ENCODE data around the gene GLYATL1B.
A peak's percentile ranks its signal among the peaks of the same experiment; 100 is the strongest.
"Not testable (repeated sequence)": the region's sequence is repeated elsewhere in the genome, so short reads cannot be mapped to it uniquely, and the experiment has no call there.

GLYATL1B gene

GRCh38 chr11:59086007-59086406 lies at the start of gene GLYATL1B:
Gene GLYATL1B, plus strand, starts transcription at chr11:59086307. Its CDS starts 0 bp downstream, at chr11:59086307.
- DNase-seq (ENCODE audit: low read depth in 2 of 2) = not testable (repeated sequence)

GRCh38 chr11:59036542-59036941 lies 49.6 kb upstream of the GLYATL1B start:
- not testable (repeated sequence) for DNase-seq (ENCODE audit: low read depth in 2 of 2)

- DNase-seq (ENCODE audit: low read depth in 2 of 2) = not testable (repeated sequence)
Measured at GRCh38 chr11:59037434-59037833, 48.7 kb upstream of the GLYATL1B start.

- DNase-seq (ENCODE audit: low read depth in 2 of 2) = no peak
Measured at GRCh38 chr11:59040607-59041006, 45.5 kb upstream of the GLYATL1B start.

- not testable (repeated sequence) for DNase-seq (ENCODE audit: low read depth in 2 of 2)
Measured at GRCh38 chr11:59051383-59051782, 34.7 kb upstream of the GLYATL1B start.

GRCh38 chr11:59052355-59052754 lies 33.8 kb upstream of the GLYATL1B start:
- DNase-seq (ENCODE audit: low read depth in 2 of 2) = not testable (repeated sequence)

GRCh38 chr11:59053387-59053786 lies 32.7 kb upstream of the GLYATL1B start:
- peak; percentile 50 to 69 for DNase-seq (ENCODE audit: low read depth in 2 of 2)

GRCh38 chr11:59058120-59059033 lies 27.7 kb upstream of the GLYATL1B start:
- peak; percentile 26 to 53 for DNase-seq (ENCODE audit: low read depth in 2 of 2)

- DNase-seq (ENCODE audit: low read depth in 2 of 2) = not testable (repeated sequence)
Measured at GRCh38 chr11:59060096-59060495, 26.0 kb upstream of the GLYATL1B start.

- no peak for DNase-seq (ENCODE audit: low read depth in 2 of 2)
Measured at GRCh38 chr11:59062602-59063529, 23.2 kb upstream of the GLYATL1B start.

- DNase-seq (ENCODE audit: low read depth in 2 of 2) = not testable (repeated sequence)
Measured at GRCh38 chr11:59063996-59064727, 21.9 kb upstream of the GLYATL1B start.

- no peak for DNase-seq (ENCODE audit: low read depth in 2 of 2)
Measured at GRCh38 chr11:59069087-59069486, 17.0 kb upstream of the GLYATL1B start.

GRCh38 chr11:59076876-59077571 lies 9.1 kb upstream of the GLYATL1B start:
- no peak for DNase-seq (ENCODE audit: low read depth in 2 of 2)

GRCh38 chr11:59078435-59078834 lies 7.7 kb upstream of the GLYATL1B start:
- DNase-seq (ENCODE audit: low read depth in 2 of 2) = no peak

- no peak for DNase-seq (ENCODE audit: low read depth in 2 of 2)
Measured at GRCh38 chr11:59079086-59079485, 7.0 kb upstream of the GLYATL1B start.

- DNase-seq (ENCODE audit: low read depth in 2 of 2) = not testable (repeated sequence)
Measured at GRCh38 chr11:59080421-59080820, 5.7 kb upstream of the GLYATL1B start.

GRCh38 chr11:59081430-59082020 lies 4.6 kb upstream of the GLYATL1B start:
- not testable (repeated sequence) for DNase-seq (ENCODE audit: low read depth in 2 of 2)

- no peak for DNase-seq (ENCODE audit: low read depth in 2 of 2)
Measured at GRCh38 chr11:59088162-59088561, 2.1 kb downstream of the GLYATL1B start.

GRCh38 chr11:59093576-59093975 lies 7.5 kb downstream of the GLYATL1B start:
- DNase-seq (ENCODE audit: low read depth in 2 of 2) = not testable (repeated sequence)

- not testable (repeated sequence) for DNase-seq (ENCODE audit: low read depth in 2 of 2)
Measured at GRCh38 chr11:59095225-59095624, 9.1 kb downstream of the GLYATL1B start.

Measured in stimulated activated CD8-positive, alpha-beta memory T cell treated with anti-CD3 and anti-CD28 coated beads, Interleukin-7, amount 100 ng/mL, for 4 hours (primary cell).